Measurements from ENCODE around the gene TMEM44.

The TMEM44 gene, protein sequence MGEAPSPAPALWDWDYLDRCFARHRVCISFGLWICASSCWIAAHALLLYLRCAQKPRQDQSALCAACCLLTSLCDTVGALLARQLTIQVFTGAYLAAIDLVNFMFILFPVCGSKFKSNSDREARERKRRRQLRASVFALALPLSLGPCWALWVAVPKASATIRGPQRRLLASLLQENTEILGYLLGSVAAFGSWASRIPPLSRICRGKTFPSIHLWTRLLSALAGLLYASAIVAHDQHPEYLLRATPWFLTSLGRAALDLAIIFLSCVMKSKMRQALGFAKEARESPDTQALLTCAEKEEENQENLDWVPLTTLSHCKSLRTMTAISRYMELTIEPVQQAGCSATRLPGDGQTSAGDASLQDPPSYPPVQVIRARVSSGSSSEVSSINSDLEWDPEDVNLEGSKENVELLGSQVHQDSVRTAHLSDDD

DNA sequence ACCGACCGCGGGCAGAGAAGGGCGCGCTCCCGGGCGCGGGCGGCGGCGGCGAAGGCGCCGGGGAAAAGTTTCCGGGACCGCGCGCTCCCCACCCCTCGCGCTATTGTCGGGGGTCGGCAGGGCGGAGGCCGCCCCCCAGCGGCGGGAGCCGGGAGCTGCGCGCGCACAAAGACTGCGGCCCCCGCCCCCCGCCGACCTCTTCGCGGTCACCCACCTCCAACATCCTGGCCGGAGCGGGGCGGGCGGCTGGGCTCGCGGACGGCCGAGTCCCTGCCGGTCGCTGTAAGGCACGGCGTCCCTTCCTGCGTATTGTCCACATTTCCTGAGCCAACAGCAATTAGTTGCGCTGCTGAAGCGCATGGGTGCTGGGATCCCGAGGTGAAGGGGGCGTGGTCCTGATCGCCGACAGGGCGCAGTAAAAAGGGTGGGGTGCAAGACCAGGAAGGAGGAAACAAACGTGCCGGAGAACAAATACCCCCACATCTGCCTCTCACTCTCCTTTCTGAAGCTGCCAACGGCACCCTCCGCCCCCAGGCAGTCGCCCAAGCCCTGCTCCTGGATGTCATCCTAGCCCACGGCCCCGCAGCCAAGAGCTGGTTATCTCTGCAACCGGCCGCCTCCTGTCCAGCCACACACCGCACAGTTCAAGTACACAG lies at the start of gene TMEM44:
TMEM44 (minus strand) TSS at position 71 of the 656 bp plus-strand sequence. CDS start 204 bp downstream, outside the sequence.
- DNase-seq = peak; percentile 85

DNA sequence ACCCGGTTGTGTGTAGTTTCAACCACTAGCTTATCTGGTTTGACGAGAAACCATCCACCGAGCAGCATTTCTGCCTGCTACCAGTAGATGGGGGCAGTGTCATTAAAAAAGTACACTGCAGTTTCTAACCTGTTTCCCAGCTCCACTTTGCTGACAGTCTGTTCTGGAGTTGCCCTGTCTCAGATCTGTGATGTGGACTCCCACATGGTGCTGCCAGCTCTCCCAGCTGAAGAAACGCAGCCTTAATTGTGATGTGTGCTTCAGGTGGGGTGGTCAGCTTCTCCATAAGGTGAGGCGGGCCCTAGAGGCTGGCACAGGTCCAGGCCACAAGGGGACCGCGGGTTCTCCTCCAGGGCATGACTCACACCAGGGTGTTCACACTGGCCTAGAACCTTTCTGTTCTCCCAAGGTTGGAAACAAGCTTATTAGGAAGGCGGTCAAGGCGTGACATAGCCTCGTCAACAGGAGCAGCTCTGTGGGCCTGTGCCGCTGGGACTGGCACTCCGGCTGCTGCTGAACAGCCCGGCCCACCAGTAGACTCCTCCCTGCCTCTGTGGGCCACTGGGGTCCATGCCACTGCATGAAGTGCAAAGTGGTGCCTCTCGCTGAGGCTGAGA lies 49.6 kb upstream of the TMEM44 start:
- DNase-seq = peak; percentile 76

DNA sequence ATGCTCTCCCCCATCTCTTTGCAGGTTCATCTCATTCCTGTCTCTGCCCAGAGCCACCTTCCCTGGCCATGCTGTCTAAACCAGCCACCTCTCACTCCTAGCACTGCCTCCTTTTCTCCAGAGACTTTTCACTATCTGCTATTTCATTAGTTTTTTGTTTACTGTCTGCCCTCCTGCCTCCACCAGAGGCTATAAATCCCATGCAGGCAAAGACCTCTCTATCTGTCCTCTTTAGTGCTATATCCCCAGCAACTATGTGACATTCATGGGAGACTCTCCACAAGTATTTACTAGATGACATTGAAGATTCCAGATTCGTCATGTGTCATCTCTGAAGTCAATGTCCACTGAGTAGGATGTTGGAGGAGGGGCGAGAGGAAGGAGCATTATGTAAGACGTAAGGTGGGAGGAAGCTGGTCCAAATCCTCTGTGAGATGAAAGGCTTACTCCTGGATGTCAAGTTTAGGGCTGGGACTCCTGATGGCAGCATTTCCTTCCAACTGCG lies 49.0 kb upstream of the TMEM44 start:
- peak; percentile 26 for DNase-seq

DNA sequence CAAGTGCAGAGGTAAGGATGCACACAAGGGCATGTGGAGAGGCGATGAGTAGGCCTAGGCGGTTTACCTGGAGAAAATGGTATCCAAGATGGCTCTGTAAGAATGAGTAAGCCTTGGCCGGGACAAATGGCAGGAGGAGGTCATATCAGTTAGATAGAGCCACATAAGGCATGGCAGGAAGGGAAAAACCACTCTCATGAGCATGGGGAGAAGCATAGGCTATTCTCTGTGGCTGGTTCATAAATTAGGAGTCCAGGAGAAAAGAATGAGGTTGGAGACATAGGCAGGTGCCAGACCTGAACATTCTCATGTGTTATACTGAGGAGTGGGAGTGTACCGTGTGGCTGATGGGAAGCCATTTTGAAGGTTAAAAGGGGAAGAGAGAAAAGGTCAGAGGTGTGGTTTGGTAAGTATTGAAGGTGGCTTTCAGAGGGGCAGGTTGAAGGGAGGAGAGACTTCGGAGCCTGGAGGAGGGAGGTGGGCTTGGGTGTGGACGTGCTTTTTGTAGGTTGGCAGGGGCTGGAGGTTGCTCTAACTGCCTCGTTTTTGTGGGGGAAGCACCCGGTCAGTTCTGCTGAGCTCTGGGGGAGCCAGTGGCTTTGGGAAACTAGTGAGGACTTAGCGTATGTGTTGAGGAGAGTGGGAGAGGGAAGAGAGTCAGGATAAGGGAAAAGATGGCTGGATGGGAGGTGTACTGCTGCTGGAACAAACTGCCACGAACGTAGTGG lies 47.8 kb upstream of the TMEM44 start:
- DNase-seq = no peak

DNA sequence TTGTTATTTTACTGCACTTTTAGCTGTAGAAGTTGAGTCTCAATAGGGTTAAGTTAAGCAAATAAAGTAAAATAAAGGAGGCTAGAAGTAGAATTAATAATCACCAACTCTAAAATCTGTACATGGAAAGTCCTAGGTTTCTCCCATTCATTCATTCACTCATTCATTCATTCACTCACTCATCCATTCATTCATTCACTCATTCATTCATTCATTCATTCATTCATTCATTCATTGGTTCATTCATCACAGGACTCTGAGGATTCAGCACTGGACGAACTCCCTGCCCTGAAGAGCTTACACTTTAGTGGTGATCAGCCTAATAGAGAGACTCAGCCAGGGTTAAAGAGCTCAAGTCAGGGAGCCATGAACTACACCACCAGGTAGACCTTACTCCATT lies 43.3 kb upstream of the TMEM44 start:
- no peak for DNase-seq

DNA sequence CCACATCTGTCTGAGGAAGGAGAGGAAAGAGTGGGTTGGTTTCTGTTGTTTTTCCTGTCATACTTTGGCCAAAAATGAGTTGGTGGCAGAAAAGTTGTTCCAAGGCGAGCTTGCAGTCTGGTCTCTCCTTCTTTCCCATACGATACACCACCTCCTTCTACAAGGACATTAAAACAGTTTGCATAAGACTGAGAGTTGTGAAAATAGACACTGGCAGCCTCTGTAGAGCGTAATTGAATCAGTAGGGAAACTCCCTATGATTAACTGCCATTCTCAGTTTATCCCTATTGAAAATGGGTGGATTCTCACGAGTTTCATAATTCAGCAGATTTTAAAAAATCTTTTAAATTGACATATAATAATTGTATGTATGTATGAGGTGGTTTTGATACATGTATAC lies 42.5 kb upstream of the TMEM44 start:
- DNase-seq = no peak

DNA sequence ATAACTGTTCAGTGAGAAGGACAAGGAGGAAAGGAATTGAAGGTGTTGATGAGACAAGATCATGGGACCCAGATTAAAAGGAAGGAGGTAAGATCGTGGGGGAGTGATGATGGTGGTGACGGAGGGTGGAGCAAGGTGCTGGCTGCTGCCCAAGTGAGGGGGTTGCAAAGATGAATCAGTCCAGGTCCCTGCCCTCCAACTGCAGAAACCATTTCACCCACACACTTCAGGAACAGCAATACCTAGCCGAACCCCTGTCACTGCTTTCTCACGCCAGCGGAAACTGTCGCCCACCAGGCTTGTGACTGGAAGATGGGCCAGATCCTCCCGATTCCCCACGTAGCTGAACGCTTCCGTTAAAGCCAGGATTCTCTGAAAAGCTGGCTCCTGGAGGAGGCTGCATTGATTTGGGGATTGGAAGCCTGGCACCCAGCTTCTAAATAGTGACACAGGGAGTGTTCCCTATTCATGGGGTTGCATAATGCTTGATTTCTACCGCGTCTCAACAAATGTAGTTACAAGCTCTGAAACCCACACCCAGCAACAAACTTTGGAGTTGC lies 41.9 kb upstream of the TMEM44 start:
- DNase-seq = peak; percentile 80

DNA sequence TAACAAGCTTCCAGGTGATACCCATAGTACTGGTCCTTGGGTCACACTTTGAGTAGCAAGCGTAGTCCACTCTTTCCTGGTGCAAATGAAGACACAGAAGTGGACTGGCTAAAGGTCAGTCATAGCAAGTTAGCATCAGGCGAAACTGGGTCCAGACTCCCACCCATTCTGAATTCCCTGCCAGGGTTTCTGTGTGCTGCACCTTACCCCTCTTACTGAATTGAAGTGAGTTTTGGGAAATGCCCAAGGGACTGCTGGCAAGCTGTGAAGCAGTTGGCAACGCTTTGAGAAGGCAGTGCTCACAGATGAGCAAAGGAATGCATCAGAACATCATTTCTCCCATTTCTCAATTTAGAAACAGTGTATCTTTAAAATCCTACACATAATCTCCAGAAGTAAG lies 40.5 kb upstream of the TMEM44 start:
- no peak for DNase-seq

DNA sequence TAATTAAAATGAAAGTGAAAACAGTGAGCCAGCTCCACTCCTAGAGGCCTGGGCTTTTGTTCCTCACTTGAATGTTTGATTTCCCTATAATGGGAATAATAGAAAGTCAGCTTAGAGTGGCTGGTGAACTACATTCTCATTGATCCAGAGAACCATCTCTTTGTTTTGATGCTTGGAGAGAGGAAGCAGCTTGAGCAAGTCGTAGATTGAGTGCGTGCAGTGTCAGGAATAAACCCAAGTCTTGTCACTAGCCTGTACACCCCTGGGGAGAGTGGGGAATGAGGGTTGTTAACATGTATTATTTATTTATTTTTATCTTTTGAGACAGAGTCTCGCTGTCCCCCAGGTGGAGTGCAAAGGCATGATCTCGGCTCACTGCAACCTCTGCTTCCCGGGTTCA lies 39.7 kb upstream of the TMEM44 start:
- DNase-seq = no peak

DNA sequence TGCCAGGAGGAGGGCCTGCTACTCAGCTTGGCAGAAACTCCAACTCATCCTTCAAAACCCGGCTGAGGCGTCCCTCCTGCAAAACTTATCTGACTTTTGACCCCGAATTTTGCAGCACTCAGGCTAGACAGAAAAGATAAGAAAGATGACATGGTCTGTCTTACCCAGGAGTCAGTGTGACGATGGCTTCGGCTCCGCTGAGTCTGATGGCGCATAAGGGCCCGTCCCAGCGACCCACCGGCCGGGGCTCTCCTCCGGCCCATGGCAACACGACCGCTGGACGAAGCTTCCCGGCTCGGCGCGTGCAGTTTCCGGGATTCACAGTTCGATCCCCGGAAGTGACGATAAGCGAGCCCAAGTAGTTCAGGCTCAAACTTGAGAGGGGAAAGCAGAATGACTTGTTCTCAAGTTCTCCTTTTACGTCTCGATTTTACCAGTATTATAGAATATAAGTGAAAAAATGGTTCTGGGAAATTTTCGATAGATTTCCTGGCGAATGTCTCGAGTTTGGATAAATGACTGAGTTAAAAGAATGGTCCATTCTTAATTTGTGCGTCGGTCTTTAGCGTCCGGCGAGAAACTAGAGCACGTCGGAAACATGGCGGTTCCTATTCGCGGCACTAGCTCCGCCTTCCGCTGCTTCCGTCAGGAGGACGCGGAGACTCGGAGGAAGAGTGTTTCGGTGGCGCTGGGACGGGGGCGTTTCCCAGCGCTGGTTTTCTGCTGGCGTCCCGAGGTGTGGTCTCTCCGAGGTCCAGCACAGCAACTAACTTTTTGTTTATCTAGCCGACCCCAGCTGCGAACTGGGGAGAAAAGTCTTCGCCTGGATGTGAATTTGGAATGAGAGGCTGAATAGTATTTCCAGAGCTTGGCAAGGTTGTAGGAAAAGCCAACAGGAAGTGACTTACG lies 38.9 kb upstream of the TMEM44 start, which contains the start of gene LSG1:
LSG1 (minus strand) TSS at position 292 of the 909 bp plus-strand sequence; CDS start at position 263, 29 bp downstream.
- peak; percentile 92 for DNase-seq

DNA sequence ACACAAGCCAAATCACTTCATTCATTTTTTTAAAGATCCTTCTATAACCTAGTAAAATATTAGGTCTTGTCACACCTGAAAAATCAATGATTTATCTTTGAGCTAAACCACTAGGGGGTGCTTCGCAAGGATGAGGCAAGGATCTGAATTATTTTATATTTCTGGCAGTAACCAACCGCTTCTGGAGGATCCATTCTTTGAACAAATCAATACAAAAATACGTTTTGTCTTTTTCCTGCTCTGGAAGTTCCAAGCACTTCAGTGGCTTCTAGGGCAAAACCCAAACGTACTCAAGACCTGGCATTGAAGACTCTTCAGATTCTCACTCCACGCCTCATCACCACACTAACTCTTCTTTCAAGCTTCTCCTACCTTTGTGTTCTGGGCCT lies 38.3 kb upstream of the TMEM44 start:
- DNase-seq = no peak

DNA sequence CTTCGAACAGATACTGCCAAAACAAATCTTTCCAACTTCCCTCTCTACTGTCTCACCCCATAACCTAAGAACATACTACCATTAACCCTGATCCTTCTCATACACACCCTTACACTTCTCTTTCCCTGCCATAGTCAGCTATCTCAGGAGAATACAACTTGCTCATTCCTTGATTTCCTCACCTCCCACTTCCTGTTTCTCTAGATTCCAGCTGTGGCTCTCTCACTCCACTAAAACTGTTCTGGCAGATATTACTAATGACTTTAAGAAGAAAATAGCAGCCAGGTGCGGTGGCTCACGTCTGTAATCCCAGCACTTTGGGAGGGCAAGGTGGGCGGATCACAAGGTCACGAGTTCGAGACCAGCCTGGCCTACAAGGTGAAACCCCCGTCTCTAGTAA lies 34.1 kb upstream of the TMEM44 start:
- DNase-seq = no peak

DNA sequence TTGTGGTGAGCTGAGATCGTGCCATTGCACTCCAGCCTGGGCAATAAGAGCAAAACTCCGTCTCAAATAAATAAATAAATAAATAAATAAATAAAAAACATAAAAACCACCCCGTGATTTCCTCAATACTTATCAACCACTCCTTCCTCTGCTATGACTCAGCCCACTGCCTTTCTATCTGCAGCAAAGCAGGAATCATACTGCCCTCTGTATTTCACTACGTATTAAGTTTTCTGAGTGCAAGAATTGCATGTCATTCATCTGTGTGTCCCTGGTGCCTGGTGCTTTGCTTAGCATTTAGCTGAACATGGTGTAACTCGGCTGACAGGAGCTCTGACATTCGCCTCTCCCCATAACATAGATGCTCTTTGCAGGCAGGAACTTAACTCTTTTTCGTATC lies 31.6 kb upstream of the TMEM44 start:
- no peak for DNase-seq

DNA sequence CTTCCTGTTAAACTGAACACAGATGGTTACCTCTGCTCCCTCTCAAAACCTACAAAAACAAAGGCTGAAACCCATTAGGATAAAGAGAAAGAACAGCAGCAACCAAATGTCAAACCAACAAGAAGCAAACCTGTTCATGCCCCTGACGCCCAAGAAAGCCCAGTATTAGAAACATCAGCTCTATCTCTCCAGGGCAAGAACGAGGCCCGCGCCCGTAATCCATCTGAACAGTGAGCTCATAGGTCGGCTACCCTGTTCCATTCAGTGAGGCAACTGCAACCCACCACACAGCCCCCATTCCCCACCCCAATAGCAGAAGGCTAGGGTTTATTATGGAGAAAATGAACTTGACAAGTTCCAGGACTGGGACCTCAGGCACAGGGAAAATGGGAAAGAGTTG lies 28.7 kb upstream of the TMEM44 start:
- no peak for DNase-seq

DNA sequence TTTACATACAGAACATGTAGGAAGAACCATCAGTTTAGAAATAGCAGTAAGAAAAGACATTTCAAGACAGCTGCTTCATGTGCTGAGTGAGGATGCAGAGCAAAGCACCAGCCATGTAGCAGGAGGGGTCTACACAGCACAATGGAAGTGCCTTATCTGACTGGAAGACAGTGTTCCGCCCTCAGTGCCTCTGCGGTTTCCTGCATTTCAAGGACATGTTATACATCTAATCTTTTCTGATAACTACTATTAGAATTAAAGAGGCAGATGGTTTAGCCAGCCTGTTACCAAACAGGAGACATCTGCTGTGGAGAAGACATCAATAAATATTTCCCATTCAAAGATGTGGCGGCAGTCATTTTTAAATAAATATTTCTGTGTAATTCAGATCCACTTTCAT lies 28.2 kb upstream of the TMEM44 start:
- DNase-seq = no peak

DNA sequence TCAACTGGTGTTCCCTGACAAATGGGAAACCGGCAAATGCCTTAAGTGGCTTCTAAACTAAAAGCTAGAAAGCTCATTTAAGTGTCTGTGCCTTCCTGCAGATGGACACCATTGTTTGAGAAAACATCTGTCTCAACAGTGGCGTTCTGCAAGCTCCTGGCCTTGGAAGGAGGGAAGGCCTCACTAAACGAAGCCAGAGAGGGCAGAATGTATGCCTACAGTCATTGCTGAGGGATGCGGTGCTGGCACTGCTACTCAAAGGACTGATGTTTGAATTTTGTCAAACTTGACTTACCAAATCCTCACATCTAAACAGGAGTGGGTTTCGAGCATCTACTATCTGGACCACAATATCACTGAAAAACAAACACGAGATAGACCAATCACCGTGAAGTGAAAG lies 26.6 kb upstream of the TMEM44 start:
- no peak for DNase-seq

DNA sequence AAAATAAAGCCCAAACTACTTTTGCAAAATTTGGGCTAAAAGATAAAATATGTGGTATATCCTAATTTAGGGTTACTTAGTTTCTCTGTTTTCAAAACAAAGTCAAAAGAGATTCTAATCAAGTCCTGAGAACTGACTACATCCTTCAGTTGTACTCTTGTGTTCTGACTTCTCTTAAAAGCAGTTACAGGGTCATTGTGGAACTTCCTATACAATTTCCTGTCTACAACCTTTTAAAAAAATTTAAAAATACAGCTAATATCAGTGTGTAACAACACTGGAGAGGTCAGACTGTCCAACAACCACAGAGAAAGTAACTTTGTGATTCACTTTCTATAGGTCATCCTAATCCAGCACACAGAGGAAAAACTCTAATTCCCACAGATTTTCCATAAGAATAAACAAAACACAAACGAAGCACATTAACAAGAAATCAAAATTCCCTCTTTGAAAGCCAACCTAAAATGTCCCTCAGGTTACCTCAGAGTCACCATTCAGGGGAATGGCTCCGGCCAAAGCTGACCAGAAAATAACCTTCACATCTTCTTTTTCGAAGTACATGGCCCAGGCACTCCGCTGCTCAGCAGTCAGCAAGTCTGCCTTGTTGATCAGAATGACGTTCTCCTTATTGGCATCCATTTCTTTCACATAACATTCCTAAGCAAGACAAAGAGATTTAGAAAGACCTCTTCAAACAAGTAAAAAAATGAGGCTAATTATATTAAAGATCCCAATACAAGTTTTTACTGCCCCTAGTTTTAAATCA lies 25.4 kb upstream of the TMEM44 start:
- no peak for DNase-seq

DNA sequence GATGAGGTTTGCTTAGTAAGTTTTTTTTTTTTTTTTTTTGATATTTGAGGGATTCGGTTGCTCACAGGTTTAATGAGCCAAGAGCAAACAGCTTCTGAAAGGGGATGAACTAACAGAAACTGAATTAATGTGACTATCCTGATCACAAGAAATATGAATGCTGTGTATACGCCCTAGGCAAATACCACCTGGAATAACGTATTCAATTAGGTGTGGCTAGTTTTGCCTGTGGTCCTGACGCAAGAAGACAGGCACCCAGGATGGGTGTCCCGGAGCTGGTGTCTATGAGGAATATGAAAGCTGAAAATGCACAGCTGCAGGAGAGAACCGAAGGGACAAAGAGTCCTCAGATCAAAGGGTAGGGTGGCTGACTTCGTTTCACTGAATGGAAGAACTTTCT lies 24.2 kb upstream of the TMEM44 start:
- DNase-seq = no peak

DNA sequence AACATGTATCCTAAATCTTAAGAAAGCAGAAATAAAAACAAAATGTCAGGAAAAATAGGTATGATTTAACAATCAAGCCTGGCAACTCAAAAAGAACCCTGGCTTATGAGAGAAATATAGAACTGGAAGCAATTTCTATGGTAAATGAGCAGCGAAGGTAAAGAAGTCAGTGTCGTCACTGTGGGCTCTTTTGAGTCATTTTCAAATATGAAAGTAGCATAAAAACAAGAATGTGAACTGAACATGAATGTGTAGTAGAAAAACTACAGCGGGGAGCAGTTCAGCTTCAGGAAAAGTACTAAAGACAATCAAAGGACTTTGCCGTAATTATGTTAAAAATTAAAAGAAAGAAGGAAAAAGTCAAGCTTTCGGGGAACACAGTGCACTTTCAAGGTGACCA lies 21.2 kb upstream of the TMEM44 start:
- no peak for DNase-seq

DNA sequence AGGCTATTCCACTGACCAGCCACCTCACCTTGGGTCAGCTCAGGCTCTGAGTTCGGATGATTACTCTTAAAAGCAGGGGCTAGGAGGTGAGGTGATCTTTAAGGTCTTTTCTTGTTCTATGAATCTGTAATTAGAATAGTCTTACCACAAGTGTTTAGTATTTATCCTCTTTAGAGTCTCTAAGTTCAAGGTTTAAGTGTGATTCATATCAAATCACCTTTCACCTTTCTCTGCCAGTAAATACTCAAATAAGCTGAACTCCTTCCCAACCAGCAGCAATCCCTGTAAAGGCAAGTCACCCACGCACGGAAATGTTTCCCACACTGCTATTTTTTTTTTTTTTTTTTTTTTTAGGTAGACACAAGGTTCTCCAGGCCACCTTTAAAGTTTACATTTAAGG lies 14.5 kb upstream of the TMEM44 start:
- DNase-seq = no peak

DNA sequence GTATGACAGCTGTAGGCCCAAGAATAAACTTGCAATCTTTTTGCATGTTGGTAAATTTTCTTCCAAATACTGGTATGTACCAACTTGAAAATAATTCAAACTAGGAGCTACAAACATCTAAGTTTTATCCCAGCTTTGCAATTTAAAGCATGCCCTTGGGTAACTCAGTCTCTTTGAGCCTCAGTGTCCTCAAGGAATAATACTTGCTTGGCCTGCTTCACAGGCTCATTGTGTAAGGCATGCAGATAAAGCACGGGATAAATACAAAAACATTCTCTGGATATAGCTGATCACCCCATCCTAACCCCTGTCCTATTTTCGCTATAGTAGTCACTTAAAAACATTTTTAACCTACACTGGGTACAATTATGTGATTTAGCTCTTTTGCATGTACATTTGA lies 9.6 kb upstream of the TMEM44 start:
- no peak for DNase-seq
